ENCODE results near the gene TGM2.

The TGM2 gene

GRCh38 chr20:38168791-38169589 is 3.9 kb upstream of the TGM2 start:
- Histone ChIP-seq H3K4me1 (ENCODE audit: control insufficient read depth in 1 of 2, insufficient read depth in 2 of 2, low read length in 2 of 2) (peaks cover 59 to 61% of the 10 kb centered on the region in 2 experiments), H4K91ac (ENCODE audit: low read depth, low read length) (peak overlapping the region; percentile 96), H2AK5ac (ENCODE audit: low read length) (peak overlapping the region; percentile 53), H3K9me3 (ENCODE audit: insufficient read depth, low read depth, low read length) (no peaks in the 10 kb centered on the region), H3K4me3 (ENCODE audit: low read depth, low read length) (no peak overlapping the region), H3K14ac (ENCODE audit: low read length) (peak overlapping the region; percentile 63), H3K18ac (ENCODE audit: low read length) (peak overlapping the region; percentile 56), H3K79me2 (ENCODE audit: control insufficient read depth, insufficient read depth, low read length, poor library complexity) (peaks cover 6% of the 10 kb centered on the region), H2BK12ac (ENCODE audit: low read length) (peak overlapping the region; percentile 88), H3K23ac (ENCODE audit: low read length) (no peak overlapping the region), H3K4ac (ENCODE audit: low read depth, low read length) (no peak overlapping the region), H3K79me1 (ENCODE audit: low read length) (peaks cover 65% of the 10 kb centered on the region), H4K8ac (ENCODE audit: low read depth, low read length) (peak overlapping the region; percentile 57), H3K9ac (ENCODE audit: low read length) (no peak overlapping the region), H2AFZ (ENCODE audit: insufficient read depth, low read length, poor library complexity) (no peak overlapping the region), H2BK120ac (ENCODE audit: insufficient read depth, low read length, poor library complexity) (peak overlapping the region; percentile 89), H4K12ac (ENCODE audit: low read depth, low read length) (no peak overlapping the region), H3K27ac (ENCODE audit: low read depth, low read length) (peak overlapping the region; percentile 95), H2BK5ac (ENCODE audit: low read depth, low read length, poor library complexity) (peak overlapping the region; percentile 92), H3K36me3 (ENCODE audit: control insufficient read depth in 1 of 2, insufficient read depth in 2 of 2, low read length in 2 of 2) (peaks cover under 1 to 3% of the 10 kb centered on the region in 2 experiments), H3K4me2 (ENCODE audit: low read length) (no peak overlapping the region), H3K27me3 (ENCODE audit: insufficient read depth, low read length) (no peaks in the 10 kb centered on the region)
- WGBS (ENCODE audit: extremely low coverage, insufficient coverage, insufficient read length): no CpG with 5 or more reads among the region's 8 CpGs
- peak; percentile 66 to 68 for DNase-seq

- H2AFZ ChIP-seq (ENCODE audit: insufficient read depth, low read length, poor library complexity): peak overlapping the region; percentile 10
- no peak overlapping the region for H3K9ac ChIP-seq (ENCODE audit: low read length)
- peak overlapping the region; percentile 65 for H3K18ac ChIP-seq (ENCODE audit: low read length)
- H3K36me3 ChIP-seq (ENCODE audit: control insufficient read depth in 1 of 2, insufficient read depth in 2 of 2, low read length in 2 of 2): peaks cover 2 to 9% of the 10 kb centered on the region in 2 experiments
- H3K27ac ChIP-seq (ENCODE audit: low read depth, low read length): peak overlapping the region; percentile 95
- peak overlapping the region; percentile 8 for H3K4ac ChIP-seq (ENCODE audit: low read depth, low read length)
- H2BK120ac ChIP-seq (ENCODE audit: insufficient read depth, low read length, poor library complexity): peak overlapping the region; percentile 88
- DNase-seq: peak; percentile 95 to 96
- no peak overlapping the region for H3K4me3 ChIP-seq (ENCODE audit: low read depth, low read length)
- peaks cover 70% of the 10 kb centered on the region for H3K79me1 ChIP-seq (ENCODE audit: low read length)
- H3K79me2 ChIP-seq (ENCODE audit: control insufficient read depth, insufficient read depth, low read length, poor library complexity): peaks cover 11% of the 10 kb centered on the region
- H4K8ac ChIP-seq (ENCODE audit: low read depth, low read length): peak overlapping the region; percentile 57
- peak overlapping the region; percentile 68 for H4K91ac ChIP-seq (ENCODE audit: low read depth, low read length)
- peak overlapping the region; percentile 1 for H4K12ac ChIP-seq (ENCODE audit: low read depth, low read length)
- peak overlapping the region; percentile 88 for H2BK12ac ChIP-seq (ENCODE audit: low read length)
- no peak overlapping the region for H3K23ac ChIP-seq (ENCODE audit: low read length)
- no peaks in the 10 kb centered on the region for H3K9me3 ChIP-seq (ENCODE audit: insufficient read depth, low read depth, low read length)
- H3K27me3 ChIP-seq (ENCODE audit: insufficient read depth, low read length): no peaks in the 10 kb centered on the region
- H3K4me1 ChIP-seq (ENCODE audit: control insufficient read depth in 1 of 2, insufficient read depth in 2 of 2, low read length in 2 of 2): peaks cover 62% of the 10 kb centered on the region in 2 experiments
- H3K4me2 ChIP-seq (ENCODE audit: low read length): no peak overlapping the region
- no CpG with 5 or more reads among the region's 7 CpGs for WGBS (ENCODE audit: extremely low coverage, insufficient coverage, insufficient read length)
- H2AK5ac ChIP-seq (ENCODE audit: low read length): peak overlapping the region; percentile 66
- H3K14ac ChIP-seq (ENCODE audit: low read length): peak overlapping the region; percentile 63
- peak overlapping the region; percentile 92 for H2BK5ac ChIP-seq (ENCODE audit: low read depth, low read length, poor library complexity)
Measured at GRCh38 chr20:38167851-38168760, 3.0 kb upstream of the TGM2 start.

GRCh38 chr20:38167328-38167850 is 2.3 kb upstream of the TGM2 start:
- no peaks in the 10 kb centered on the region for H3K9me3 ChIP-seq (ENCODE audit: insufficient read depth, low read depth, low read length)
- no peaks in the 10 kb centered on the region for H3K27me3 ChIP-seq (ENCODE audit: insufficient read depth, low read length)
- H3K14ac ChIP-seq (ENCODE audit: low read length): peak overlapping the region; percentile 38
- peaks cover 11% of the 10 kb centered on the region for H3K79me2 ChIP-seq (ENCODE audit: control insufficient read depth, insufficient read depth, low read length, poor library complexity)
- H2AK5ac ChIP-seq (ENCODE audit: low read length): peak overlapping the region; percentile 66
- H2BK12ac ChIP-seq (ENCODE audit: low read length): peak overlapping the region; percentile 82
- H3K4me2 ChIP-seq (ENCODE audit: low read length): no peak overlapping the region
- H2BK120ac ChIP-seq (ENCODE audit: insufficient read depth, low read length, poor library complexity): peak overlapping the region; percentile 82
- H3K4ac ChIP-seq (ENCODE audit: low read depth, low read length): peak overlapping the region; percentile 8
- peaks cover 2 to 9% of the 10 kb centered on the region in 2 experiments for H3K36me3 ChIP-seq (ENCODE audit: control insufficient read depth in 1 of 2, insufficient read depth in 2 of 2, low read length in 2 of 2)
- H4K8ac ChIP-seq (ENCODE audit: low read depth, low read length): peak overlapping the region; percentile 13
- no peak overlapping the region for H3K9ac ChIP-seq (ENCODE audit: low read length)
- DNase-seq: no peak
- H3K18ac ChIP-seq (ENCODE audit: low read length): peak overlapping the region; percentile 65
- no peak overlapping the region for H2AFZ ChIP-seq (ENCODE audit: insufficient read depth, low read length, poor library complexity)
- no peak overlapping the region for H3K4me3 ChIP-seq (ENCODE audit: low read depth, low read length)
- H2BK5ac ChIP-seq (ENCODE audit: low read depth, low read length, poor library complexity): peak overlapping the region; percentile 75
- H3K4me1 ChIP-seq (ENCODE audit: control insufficient read depth in 1 of 2, insufficient read depth in 2 of 2, low read length in 2 of 2): peaks cover 62 to 67% of the 10 kb centered on the region in 2 experiments
- peak overlapping the region; percentile 12 for H4K12ac ChIP-seq (ENCODE audit: low read depth, low read length)
- whole genome bisulfite sequencing (ENCODE audit: extremely low coverage, insufficient coverage, insufficient read length): no CpG with 5 or more reads among the region's 8 CpGs
- peaks cover 69% of the 10 kb centered on the region for H3K79me1 ChIP-seq (ENCODE audit: low read length)
- H4K91ac ChIP-seq (ENCODE audit: low read depth, low read length): peak overlapping the region; percentile 68
- peak overlapping the region; percentile 95 for H3K27ac ChIP-seq (ENCODE audit: low read depth, low read length)
- no peak overlapping the region for H3K23ac ChIP-seq (ENCODE audit: low read length)

- Histone ChIP-seq H3K23ac (ENCODE audit: low read length) (no peak overlapping the region), H3K9me3 (ENCODE audit: insufficient read depth, low read depth, low read length) (no peaks in the 10 kb centered on the region), H3K4me3 (ENCODE audit: low read depth, low read length) (no peak overlapping the region), H3K79me1 (ENCODE audit: low read length) (peaks cover 69% of the 10 kb centered on the region), H4K8ac (ENCODE audit: low read depth, low read length) (peak overlapping the region; percentile 13), H3K4me1 (ENCODE audit: control insufficient read depth in 1 of 2, insufficient read depth in 2 of 2, low read length in 2 of 2) (peaks cover 62 to 67% of the 10 kb centered on the region in 2 experiments), H3K9ac (ENCODE audit: low read length) (peak overlapping the region; percentile 6), H3K79me2 (ENCODE audit: control insufficient read depth, insufficient read depth, low read length, poor library complexity) (peaks cover 11% of the 10 kb centered on the region), H4K12ac (ENCODE audit: low read depth, low read length) (peak overlapping the region; percentile 29), H3K4ac (ENCODE audit: low read depth, low read length) (peak overlapping the region; percentile 5), H4K91ac (ENCODE audit: low read depth, low read length) (peak overlapping the region; percentile 68), H3K36me3 (ENCODE audit: control insufficient read depth in 1 of 2, insufficient read depth in 2 of 2, low read length in 2 of 2) (peaks cover 5 to 11% of the 10 kb centered on the region in 2 experiments), H3K14ac (ENCODE audit: low read length) (peak overlapping the region; percentile 38), H2BK12ac (ENCODE audit: low read length) (peak overlapping the region; percentile 82), H2BK5ac (ENCODE audit: low read depth, low read length, poor library complexity) (peak overlapping the region; percentile 75), H3K27ac (ENCODE audit: low read depth, low read length) (peak overlapping the region; percentile 95), H3K4me2 (ENCODE audit: low read length) (no peak overlapping the region), H2BK120ac (ENCODE audit: insufficient read depth, low read length, poor library complexity) (peak overlapping the region; percentile 82), H2AFZ (ENCODE audit: insufficient read depth, low read length, poor library complexity) (no peak overlapping the region), H2AK5ac (ENCODE audit: low read length) (peak overlapping the region; percentile 66), H3K18ac (ENCODE audit: low read length) (peak overlapping the region; percentile 26), H3K27me3 (ENCODE audit: insufficient read depth, low read length) (no peaks in the 10 kb centered on the region)
- no CpG with 5 or more reads among the region's 11 CpGs for WGBS (ENCODE audit: extremely low coverage, insufficient coverage, insufficient read length)
- no peak for DNase-seq
Measured at GRCh38 chr20:38166703-38167233, 1.7 kb upstream of the TGM2 start.

All from trophoblast cell (in vitro differentiated cells and primary cell).